ENCODE data around the gene DOK7.

DNA sequence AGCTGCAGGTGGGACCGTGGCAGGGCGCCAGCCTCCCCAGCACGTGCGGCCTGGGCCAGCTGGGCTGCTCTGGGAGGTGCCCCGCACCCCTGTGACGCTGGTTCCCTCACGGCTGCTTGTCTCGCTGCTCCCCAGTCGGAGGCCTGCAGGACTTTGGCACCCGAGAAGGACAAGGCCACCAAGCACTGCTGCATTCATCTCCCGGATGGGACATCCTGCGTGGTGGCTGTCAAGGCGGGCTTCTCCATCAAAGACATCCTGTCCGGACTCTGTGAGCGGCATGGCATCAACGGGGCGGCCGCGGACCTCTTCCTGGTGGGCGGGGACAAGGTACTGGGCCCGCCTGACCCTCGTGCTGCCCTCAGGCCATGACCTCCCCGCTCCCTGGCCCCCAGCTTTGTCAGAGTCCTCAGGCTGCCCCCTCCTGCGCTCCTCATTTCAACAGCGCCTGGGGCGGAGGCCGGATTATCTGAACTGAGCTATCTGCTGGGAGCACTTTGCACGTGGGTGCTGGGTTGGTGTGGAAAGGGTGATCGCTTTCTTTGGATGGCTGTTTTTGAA is 40.8 kb upstream of the DOK7 start:
- no peak for TF ChIP-seq TAF1 (IDR thresholded peaks at IDR 0.05; ENCODE audit: borderline replicate concordance, insufficient read depth, low read length)
- TF ChIP-seq SIN3A (IDR thresholded peaks at IDR 0.05; ENCODE audit: borderline replicate concordance, insufficient read depth, low read length) = no peak
- no peak for TF ChIP-seq POLR2AphosphoS5 (IDR thresholded peaks at IDR 0.05; ENCODE audit: low read depth, low read length)
- no peak for TF ChIP-seq FOXP2 (optimal IDR thresholded peaks at IDR 0.05; ENCODE audit: borderline replicate concordance, extremely low read depth, extremely low read length, insufficient read depth)
- TF ChIP-seq, protein P1, sequence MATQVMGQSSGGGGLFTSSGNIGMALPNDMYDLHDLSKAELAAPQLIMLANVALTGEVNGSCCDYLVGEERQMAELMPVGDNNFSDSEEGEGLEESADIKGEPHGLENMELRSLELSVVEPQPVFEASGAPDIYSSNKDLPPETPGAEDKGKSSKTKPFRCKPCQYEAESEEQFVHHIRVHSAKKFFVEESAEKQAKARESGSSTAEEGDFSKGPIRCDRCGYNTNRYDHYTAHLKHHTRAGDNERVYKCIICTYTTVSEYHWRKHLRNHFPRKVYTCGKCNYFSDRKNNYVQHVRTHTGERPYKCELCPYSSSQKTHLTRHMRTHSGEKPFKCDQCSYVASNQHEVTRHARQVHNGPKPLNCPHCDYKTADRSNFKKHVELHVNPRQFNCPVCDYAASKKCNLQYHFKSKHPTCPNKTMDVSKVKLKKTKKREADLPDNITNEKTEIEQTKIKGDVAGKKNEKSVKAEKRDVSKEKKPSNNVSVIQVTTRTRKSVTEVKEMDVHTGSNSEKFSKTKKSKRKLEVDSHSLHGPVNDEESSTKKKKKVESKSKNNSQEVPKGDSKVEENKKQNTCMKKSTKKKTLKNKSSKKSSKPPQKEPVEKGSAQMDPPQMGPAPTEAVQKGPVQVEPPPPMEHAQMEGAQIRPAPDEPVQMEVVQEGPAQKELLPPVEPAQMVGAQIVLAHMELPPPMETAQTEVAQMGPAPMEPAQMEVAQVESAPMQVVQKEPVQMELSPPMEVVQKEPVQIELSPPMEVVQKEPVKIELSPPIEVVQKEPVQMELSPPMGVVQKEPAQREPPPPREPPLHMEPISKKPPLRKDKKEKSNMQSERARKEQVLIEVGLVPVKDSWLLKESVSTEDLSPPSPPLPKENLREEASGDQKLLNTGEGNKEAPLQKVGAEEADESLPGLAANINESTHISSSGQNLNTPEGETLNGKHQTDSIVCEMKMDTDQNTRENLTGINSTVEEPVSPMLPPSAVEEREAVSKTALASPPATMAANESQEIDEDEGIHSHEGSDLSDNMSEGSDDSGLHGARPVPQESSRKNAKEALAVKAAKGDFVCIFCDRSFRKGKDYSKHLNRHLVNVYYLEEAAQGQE (IDR thresholded peaks at IDR 0.05; ENCODE audit: insufficient read depth in 1 of 2, low read depth in 2 of 2, low read length in 2 of 2) = no peak
